Vagina (tissue), 2 donors: Measurements from ENCODE around the gene GFER.

Experiments
- CTCF ChIP-seq, 3 experiments: fragments of 450-650 bp in 2 of 3; fragments of 200-600 bp in 1 of 3; sonication (generic) in 1 of 3; IDR thresholded peaks; one replicate each; pipeline ENCODE4 v1.5.1; 2017 to 2019; ENCODE audit warnings: antibody characterized with exemption in 3 of 3, mild to moderate bottlenecking in 2 of 3, moderate library complexity in 2 of 3
- POLR2AphosphoS5 ChIP-seq, 2 donors: sonication (generic); formaldehyde crosslinking; IDR thresholded peaks; one replicate each; pipeline ENCODE4 v1.9.0; 2017; ENCODE audit warnings: antibody characterized with exemption in 2 of 2, mild to moderate bottlenecking in 2 of 2, low read depth in 1 of 2; ENCODE audit not compliant: insufficient read depth in 1 of 2

GRCh38 chr16:2023092-2024031 is 39.4 kb downstream of the GFER start:
- peak; percentile 92 to 98 (median 98) for TF ChIP-seq CTCF (IDR thresholded peaks at IDR 0.05)
- TF ChIP-seq POLR2AphosphoS5 (IDR thresholded peaks at IDR 0.05; ENCODE audit: insufficient read depth in 1 of 2, low read depth in 1 of 2) = peak; percentile 73 to 78
